NCI-H446 (cell line): Measurements from ENCODE around the gene SRSF1.
A peak's percentile ranks its signal among the peaks of the same experiment; 100 is the strongest.
"Not testable (repeated sequence)": the region's sequence is repeated elsewhere in the genome, so short reads cannot be mapped to it uniquely, and the experiment has no call there.

Experiments used
- DNase-seq, 2 experiments: peaks; one replicate each; lab custom pipeline; 2025; lab: John Stamatoyannopoulos, UW

SRSF1 gene

DNA sequence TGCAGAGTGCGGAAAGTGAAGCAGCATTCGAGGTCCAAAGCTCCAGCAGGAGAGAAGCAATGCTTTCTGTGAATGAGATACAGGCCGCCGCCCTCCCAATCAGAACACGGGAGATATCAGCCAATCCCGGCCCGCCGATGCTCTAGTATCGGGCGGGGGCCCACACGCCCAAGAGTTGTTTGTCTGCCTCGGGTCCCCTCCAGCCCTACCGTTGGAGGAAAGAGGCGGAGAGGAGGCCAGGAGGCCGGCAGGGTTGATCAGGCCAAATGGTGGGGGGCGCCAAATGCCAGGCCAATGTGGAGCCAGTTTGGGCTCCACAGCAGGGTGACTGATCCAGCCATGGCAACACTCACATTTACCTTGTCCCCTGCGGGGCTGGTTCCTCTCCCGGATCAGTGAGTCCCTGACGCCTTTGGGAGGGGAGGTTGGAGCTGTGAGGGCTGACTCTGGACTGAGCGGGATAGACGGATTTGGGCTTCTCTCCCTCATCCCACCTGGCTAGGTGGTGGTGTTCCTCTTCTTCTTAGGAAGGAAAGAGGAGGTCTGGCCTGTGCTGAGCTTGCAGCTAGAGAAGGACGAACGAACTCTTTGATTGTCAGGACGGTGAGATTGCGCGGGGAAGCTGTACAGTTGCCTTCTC, 41.4 kb downstream of the SRSF1 start:
- no peak for DNase-seq

DNA sequence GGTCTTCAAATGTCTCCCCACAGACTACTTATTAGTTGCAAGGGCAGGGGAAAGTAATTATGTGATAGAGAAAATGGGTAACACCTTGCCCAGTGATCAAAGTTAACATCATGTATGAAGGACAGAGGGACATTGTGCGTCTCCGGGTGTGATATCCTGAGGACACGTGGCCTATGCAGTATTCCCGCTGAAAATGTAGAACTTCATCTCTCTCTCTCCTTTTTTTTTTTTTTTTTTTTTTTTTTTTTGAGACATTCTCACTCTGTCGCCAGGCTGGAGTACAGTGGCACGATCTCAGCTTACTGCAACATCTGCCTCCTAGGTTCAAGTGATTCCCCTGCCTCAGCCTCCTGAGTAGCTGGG, 43.9 kb downstream of the SRSF1 start:
- no peak for DNase-seq

DNA sequence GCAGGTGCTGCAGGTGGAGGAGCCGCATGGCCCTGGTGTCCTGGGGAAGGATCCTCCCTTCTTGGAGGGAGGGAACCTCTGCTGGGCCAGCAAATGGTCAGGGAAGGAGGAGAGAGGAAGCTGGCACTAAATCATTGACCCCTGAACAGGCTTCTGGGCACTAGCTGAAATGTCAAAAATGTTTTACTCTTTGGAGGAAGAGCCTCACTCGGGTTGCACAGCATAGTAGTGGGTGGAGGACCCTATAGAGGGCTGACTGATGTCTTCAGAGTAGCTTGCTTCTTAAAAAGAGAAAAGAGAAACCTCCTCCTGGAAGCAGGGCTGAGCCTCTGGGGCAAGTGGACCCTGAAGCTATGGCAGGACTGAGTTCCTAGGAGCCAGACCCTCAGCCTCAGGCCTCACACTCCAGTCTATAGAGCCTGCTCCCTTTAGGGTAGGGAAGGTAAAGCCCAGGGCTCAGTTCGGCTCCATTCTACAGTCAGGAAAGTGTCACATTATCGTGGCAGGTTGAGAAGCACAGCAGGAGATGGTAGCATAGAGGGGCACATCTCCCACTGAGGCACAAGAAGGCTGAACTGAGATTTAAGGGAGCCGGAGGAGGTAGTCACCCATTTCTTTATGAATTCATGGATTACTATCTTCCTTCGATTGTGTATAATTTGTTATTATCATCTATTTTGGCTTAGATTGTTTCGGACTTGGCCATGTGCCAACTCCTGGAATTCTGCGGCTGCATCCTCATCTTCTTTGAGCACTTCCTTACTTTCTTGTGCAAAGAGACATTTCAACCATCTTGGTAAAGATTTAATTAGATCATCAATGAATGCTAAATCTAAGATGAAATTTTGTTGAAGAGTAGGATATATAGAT, 44.5 kb downstream of the SRSF1 start:
- DNase-seq = no peak

DNA sequence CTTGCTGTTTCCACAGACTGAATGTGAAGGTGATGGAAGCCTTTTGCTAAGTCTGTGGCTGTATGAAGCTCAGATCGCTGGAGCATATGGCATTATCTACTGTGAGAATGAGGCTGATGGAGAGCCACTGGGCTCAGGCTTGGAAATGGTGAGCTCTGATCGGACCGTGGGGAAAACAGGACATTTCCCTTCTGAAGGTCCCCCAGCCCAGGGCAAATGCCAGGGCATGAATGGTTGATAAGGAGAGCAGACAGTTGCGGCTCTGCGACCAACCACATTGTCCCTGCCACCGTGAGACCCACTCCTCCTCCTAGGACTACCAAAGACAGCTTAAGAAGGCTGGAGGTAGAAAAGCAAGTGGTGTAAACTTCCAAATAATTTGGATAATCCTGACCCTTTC, 47.1 kb downstream of the SRSF1 start:
- no peak for DNase-seq

DNA sequence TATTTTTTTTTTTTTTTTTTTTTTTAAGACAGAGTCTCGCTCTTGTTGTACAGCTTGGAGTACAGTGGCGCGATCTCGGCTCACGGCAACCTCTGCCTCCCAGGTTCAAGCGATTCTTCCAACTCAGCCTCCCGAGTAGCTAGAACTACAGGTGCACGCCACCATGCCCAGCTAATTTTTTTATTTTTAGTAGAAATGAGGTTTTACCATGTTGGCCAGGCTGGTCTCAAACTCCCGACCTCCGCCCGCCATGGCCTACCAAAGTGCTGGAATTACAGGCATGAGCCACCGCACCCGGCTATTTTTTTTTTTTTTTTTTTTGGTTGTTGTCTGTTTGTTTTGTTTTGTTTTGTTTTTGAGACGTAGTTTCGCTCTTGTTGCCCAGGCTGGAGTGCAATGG, 48.7 kb downstream of the SRSF1 start:
- DNase-seq = not testable (repeated sequence)

DNA sequence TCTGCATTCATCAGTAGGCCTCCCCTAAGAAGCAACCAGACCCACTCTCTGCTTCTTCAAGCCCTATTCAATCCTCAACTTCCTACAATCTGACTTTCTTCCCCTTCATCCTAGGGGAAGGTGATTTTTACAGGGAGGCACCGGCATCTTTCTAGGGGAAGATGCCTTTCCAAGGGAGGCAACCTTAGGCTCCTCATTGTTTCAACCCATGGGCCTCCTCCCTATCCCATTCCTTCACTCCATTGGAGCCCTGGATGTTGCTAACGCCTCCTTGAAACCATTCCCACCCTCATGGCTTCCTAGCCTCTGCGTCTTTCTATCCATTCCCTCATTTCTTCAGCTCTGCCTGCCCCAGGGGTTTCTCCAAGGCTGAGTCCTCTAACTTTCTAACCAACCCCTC, 49.2 kb downstream of the SRSF1 start:
- no peak for DNase-seq

DNA sequence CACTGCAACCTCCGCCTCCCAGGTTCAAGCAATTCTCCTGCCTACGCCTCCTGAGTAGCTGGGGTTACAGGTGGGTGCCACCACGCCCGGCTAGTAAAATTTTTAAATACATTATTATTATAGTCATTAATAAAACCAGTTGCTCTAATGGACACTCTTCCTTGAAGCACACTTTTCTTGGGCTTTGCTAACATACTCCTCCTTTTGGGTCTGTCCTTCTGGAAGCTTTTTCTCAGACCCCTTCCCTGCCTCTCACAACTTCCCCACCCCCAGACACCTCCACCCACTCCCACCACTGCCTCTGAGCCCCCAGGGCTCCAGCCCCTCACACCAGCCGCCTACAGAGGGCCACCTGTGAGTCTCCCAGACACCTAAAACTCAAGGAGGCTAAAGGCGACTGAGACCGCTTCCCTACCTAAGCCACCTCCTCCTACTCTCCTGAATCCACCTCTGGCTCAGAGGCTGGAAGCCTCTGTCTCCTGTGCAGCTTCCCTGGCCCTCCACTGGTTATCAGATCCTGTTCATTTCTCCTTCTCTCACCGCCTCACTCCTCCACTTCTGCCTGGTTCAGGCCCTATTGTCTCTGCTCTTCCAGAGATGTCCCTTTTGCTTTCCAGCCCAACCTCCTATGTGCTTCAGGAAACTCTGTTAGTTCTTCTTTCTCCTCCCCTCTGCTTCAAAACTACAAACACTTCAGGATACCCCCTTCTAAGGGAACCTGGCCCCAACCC, 49.8 kb downstream of the SRSF1 start:
- DNase-seq = no peak

DNA sequence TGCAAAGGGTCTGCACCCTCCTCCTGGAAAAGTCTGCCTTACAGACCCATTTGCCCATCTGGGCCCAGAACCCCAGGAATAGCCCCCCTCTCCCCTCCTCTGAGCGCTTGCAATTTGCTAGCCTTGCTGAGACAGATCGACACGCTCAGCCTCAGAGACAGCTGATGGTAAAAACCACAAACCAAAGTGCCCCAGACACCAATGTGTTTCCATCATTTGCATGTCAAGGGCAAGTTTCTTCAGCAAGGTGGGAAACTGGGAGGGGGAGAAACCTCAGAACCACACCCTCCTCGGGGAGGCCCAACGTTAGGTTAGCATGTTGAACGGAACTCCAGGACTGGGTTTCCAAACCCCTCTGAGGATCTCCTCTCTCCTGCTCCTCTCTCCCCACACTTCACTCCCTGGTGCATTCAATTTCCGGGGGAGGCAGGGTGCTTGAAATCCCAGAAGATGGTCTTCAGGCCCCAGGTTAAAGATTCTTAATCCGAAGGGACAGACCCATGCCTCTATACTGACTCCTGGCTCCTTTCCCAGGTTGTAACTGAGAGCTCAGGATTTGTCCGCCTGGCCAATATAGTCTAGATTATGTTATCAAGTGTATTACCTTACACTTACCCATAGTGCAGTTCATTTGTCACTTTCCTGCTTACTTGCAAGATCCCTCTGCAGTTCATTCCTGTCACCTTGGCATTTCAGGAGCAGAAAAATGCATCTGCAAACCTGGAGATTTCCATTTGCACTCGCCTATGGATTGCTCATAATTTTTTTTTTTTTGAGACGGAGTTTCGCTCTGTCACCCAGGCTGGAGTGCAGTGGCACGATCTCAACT, 50.5 kb downstream of the SRSF1 start:
- no peak for DNase-seq

DNA sequence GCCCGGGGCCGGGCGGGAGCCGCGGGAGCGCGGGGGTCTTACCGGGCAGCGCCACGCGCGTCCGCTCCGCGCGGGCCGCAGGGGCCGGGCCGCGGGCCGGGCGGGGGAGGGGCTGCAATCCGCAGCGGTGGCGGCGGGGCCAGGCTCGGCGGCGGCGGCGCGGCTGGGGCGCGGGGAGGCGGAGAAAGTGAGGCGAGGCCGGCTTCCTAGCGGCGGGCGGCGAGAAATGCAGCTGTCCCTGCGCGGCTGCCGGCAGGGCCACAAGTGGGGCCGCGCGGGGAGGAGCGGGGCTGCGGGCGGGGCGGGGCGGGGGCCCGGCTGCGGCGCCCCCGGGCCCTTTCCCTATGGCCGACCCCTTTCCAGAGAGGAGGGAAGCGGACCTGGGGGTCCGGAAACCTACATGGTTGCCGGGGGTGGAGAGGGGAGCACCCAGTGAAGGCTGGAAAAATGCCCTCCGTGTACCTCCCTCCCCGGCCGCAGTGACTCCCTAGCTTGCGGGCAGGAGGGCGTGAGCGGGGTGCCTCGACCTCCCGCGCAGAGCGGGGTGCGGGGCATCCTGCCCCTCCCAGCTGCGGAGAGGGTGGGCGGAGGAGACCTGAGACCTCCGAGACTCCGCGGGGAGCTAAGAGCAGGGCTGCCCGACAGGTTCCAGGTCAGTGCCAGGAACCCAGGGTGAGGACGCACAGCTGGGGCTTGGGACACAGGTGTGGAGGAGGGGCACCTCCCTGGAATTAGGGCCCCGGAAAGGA, 51.7 kb downstream of the SRSF1 start, which contains the start of gene CUEDC1:
TSS of gene CUEDC1 (minus strand) at position 230 of the 749 bp plus-strand sequence. CDS start 69,848 bp downstream, outside the sequence.
- peak; percentile 15 to 60 for DNase-seq

DNA sequence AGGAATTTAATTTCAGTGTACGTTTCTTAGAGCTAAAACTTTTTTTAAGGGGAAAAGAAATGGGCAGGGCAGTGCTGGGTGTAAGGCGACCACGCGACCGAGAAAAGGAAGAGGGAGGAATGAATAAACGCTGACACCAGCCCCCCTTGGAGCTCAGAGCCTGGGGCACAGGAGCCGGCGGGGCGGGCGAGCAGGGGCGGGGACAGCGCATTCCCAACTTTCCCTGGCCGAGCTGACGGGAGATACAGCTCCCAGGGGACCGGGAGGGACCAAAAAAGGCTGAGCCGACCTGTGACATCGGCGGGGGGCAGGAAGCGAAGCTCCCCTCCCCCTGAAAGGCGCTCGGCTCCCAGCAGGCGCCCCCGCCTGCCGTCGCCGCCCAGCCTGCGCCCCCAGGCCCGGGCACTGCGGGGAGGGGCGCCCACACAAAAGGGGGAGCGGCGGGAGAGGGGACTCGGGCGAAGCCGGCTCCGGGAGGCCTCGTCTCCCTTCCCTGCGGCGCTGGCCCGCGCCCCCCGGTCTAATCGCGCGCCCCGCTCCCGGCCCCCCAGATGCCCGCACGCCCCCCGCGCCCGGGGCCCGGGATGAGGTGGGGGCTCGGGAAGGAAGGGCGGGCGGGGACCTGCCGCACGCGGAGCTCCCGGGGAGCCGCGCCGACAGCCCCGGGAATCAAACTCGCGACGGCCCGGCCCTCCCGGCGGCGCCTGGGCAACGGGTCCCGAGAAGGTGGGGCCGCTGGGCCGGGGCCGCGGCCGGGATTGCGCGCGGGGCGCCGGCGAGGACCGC, 52.5 kb downstream of the SRSF1 start:
- peak in 1 of 2 experiments; percentile 64 for DNase-seq

DNA sequence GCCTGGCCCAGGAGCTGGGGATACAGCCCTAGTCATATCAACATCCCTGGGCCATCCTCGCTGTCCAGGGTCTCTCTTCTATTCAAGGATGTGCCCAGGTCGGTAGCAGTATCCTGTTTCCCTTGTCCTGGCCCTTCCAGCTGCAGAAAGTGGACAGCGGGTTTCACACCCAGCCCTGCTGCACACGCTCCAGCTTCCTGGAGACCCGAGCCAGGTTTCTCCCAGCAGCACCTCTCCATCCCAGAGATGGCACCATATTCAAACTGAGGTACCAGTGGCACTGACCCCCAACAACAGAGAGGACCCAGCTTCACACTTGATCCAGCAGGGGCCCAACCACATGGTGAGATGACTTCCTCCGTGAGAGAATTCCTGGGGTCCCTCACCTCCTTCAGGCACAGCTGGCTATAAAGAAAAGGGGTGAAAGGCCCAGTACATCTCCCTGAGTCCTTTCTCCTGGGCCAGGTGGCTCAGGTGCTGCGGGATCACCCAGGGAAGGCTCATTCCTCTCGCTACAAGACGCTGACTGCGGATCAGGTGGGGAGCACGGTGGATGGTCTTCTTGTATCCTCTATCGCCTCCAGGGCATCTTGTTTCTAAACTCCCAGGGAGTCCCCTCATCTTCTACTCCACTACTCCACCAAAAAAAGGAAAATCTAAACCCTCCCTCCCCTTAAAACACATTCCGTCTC, 53.2 kb downstream of the SRSF1 start:
- DNase-seq = no peak
